RWPE1 (cell line): ENCODE data around the gene RNF5.

ENCODE experiments used
- CTCF ChIA-PET: fragments of 350-600 bp; sonication (Branson Sonifier 250); formaldehyde crosslinking; extraction: SDS; loops from one replicate; lab custom pipeline; 2021; lab: Yijun Ruan, JAX
- POLR2A ChIA-PET: fragments of 400-600 bp; formaldehyde crosslinking; extraction: SDS; loops from one replicate; lab custom pipeline; 2020; ENCODE audit warnings: antibody characterized with exemption; ENCODE audit not compliant: low non-redundant PET; lab: Yijun Ruan, JAX
- DNase-seq: peaks from one replicate; pipeline ENCODE4 v3.0.0; 2012; ENCODE audit warnings: low spot score
- H3K27ac ChIP-seq: fragments of 450-650 bp; 2 replicates; pipeline ENCODE4 v1.5.1; 2017
- CTCF ChIP-seq: fragments of 450-650 bp; conservative IDR thresholded peaks from 2 replicates; pipeline ENCODE4 v1.5.1; 2017; ENCODE audit warnings: low read depth, mild to moderate bottlenecking

RNF5 gene

GRCh38 chr6:32177788-32178546, at the start of gene RNF5:
TSS of gene RNF5 (plus strand) at chr6:32178405. CDS start at chr6:32178512, 107 bp downstream.
- POLR2A ChIA-PET: interaction anchor here (0.7 kb wide), 1 partner anchor 18 kb away, joined by 3 read pairs; no protein-coding TSS in a partner anchor
- H3K27ac ChIP-seq: peak within 1 kb of the TSS; percentile 97
- peak; percentile 99 for DNase-seq
- TF ChIP-seq CTCF: no peak
- CTCF ChIA-PET: interaction anchor here (1.2 kb wide), 1 partner anchor 17 kb away, joined by 3 read pairs; no protein-coding TSS in a partner anchor

- no peak for TF ChIP-seq CTCF
- ChIA-PET CTCF (interaction anchor here (0.9 to 1.5 kb wide), 2 partner anchors 10 to 11 kb away, joined by 3 to 6 read pairs; no protein-coding TSS in a partner anchor), POLR2A (interaction anchor here (0.7 to 0.8 kb wide), 2 partner anchors 15 to 67 kb away, joined by 3 read pairs; no protein-coding TSS in a partner anchor)
- peak overlapping the region; percentile 89 for H3K27ac ChIP-seq
- no peak for DNase-seq
Measured at GRCh38 chr6:32128751-32129296, 49.4 kb upstream of the RNF5 start.

- H3K27ac ChIP-seq: peak overlapping the region; percentile 89
- POLR2A ChIA-PET: interaction anchor here (0.8 kb wide), 1 partner anchor 66 kb away, joined by 3 read pairs; no protein-coding TSS in a partner anchor
- TF ChIP-seq CTCF: no peak
- CTCF ChIA-PET: interaction anchor here (0.6 to 1.5 kb wide), 5 partner anchors 11 to 297 kb away, joined by 3 to 7 read pairs (median 4); no protein-coding TSS in a partner anchor
- DNase-seq: no peak
Measured at GRCh38 chr6:32129297-32130088, 48.7 kb upstream of the RNF5 start.

GRCh38 chr6:32131439-32131948, 46.7 kb upstream of the RNF5 start:
- DNase-seq: no peak
- POLR2A ChIA-PET: no interaction called here
- CTCF ChIA-PET: interaction anchor here (0.6 to 0.9 kb wide), 3 partner anchors 9 to 20 kb away, joined by 3 to 4 read pairs (median 3); no protein-coding TSS in a partner anchor
- no peak for TF ChIP-seq CTCF
- peak overlapping the region; percentile 89; the same call in 1 of the 2 replicates for H3K27ac ChIP-seq

GRCh38 chr6:32132110-32132509, 46.1 kb upstream of the RNF5 start:
- ChIA-PET POLR2A (no interaction called here), CTCF (interaction anchor here (0.7 kb wide), 1 partner anchor 19 kb away, joined by 4 read pairs; no protein-coding TSS in a partner anchor)
- H3K27ac ChIP-seq: no peak overlapping the region
- TF ChIP-seq CTCF: no peak
- DNase-seq: no peak
